WERI-Rb-1 (cell line): Measurements from ENCODE around the gene NTN5.

ENCODE experiments used
- DNase-seq: peaks from one replicate; pipeline ENCODE4 v3.0.0-alpha.2; 2020
- H3K27ac ChIP-seq: fragments of 250-450 bp; sonication (Bioruptor Pico); 2 replicates; pipeline ENCODE4 v1.5.1; 2020; ENCODE audit warnings: mild to moderate bottlenecking, moderate library complexity
- H3K27me3 ChIP-seq: fragments of 250-450 bp; sonication (Bioruptor Pico); 2 replicates; pipeline ENCODE4 v1.5.1; 2021; ENCODE audit warnings: mild to moderate bottlenecking, low read depth, moderate library complexity; ENCODE audit not compliant: insufficient read depth, severe bottlenecking
- H3K36me3 ChIP-seq: fragments of 250-450 bp; sonication (Bioruptor Pico); 2 replicates; pipeline ENCODE4 v1.5.1; 2020; ENCODE audit warnings: mild to moderate bottlenecking, moderate library complexity
- H3K4me3 ChIP-seq: 2 replicates; pipeline ENCODE4 v1.5.1; 2011; ENCODE audit warnings: low read depth, mild to moderate bottlenecking, control low read depth, low read length
- H3K9me3 ChIP-seq: fragments of 250-450 bp; sonication (Bioruptor Pico); 2 replicates; pipeline ENCODE4 v1.5.1; 2021; ENCODE audit warnings: mild to moderate bottlenecking, moderate library complexity; ENCODE audit not compliant: severe bottlenecking
- TF ChIP-seq, protein P1 (sequence below): IDR thresholded peaks from 2 replicates; pipeline ENCODE4 v1.5.1; 2011; ENCODE audit warnings: low read depth, mild to moderate bottlenecking, control low read depth, inconsistent platforms, low read length

NTN5 gene

DNA sequence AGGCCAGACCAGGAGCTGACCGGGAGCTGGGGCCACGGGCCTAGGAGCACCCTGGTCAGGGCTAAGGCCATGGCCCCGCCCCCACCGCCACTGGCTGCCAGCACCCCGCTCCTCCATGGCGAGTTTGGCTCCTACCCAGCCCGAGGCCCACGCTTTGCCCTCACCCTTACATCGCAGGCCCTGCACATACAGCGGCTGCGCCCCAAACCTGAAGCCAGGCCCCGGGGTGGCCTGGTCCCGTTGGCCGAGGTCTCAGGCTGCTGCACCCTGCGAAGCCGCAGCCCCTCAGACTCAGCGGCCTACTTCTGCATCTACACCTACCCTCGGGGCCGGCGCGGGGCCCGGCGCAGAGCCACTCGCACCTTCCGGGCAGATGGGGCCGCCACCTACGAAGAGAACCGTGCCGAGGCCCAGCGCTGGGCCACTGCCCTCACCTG is 46.9 kb downstream of the NTN5 start:
- Histone ChIP-seq H3K4me3 (no peak overlapping the region), H3K27ac (no peak overlapping the region), H3K9me3 (no peaks in the 10 kb centered on the region), H3K36me3 (peaks cover 29% of the 10 kb centered on the region), H3K27me3 (no peaks in the 10 kb centered on the region)
- DNase-seq = no peak
- TF ChIP-seq, protein P1, sequence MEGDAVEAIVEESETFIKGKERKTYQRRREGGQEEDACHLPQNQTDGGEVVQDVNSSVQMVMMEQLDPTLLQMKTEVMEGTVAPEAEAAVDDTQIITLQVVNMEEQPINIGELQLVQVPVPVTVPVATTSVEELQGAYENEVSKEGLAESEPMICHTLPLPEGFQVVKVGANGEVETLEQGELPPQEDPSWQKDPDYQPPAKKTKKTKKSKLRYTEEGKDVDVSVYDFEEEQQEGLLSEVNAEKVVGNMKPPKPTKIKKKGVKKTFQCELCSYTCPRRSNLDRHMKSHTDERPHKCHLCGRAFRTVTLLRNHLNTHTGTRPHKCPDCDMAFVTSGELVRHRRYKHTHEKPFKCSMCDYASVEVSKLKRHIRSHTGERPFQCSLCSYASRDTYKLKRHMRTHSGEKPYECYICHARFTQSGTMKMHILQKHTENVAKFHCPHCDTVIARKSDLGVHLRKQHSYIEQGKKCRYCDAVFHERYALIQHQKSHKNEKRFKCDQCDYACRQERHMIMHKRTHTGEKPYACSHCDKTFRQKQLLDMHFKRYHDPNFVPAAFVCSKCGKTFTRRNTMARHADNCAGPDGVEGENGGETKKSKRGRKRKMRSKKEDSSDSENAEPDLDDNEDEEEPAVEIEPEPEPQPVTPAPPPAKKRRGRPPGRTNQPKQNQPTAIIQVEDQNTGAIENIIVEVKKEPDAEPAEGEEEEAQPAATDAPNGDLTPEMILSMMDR = no peak

DNA sequence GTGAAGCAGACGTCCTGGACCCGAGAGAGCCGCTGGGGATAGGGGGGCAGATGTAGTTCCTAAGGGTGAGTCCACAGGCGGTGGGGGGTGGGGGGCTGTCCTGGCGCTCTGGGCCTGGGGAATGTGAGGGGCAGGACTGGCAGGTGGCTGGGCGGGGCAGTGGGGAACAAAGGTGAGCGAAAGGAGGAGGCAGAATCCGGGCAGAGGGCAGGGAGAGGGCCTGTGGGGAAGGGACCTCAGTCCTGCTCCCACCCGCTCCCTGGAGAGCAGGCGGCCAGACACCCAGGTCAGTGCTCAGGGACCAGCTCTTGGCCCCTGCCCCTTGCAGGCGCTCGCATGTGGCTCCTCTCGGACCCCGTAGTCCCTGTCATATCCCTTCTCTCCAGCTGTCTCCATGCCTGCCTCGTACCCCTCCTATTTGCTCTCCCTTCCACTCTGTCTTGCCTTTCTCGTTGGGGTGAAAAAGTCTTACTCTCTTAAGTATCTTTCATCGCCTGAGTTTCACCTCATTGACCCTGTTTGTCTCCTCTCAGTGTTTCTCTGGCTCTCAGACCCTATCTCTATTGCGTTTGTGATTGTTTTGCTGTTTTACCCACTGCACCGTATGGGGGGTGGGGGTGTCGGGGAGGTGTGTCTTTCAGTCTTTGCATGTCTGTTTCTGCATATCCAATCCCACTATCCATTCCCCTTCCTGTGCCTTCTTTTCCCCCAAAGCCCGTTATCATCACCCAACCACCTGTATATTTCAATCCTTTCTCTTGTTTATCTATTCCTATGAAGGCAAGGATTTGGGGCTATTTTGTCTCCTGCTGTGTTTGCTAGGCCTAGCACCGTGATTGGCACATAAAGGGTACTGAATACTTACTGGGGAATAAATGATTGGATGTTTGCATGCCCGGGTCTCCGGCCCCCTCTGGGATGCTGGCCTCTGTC is 47.8 kb downstream of the NTN5 start:
- H3K9me3 ChIP-seq = no peaks in the 10 kb centered on the region
- peak overlapping the region; percentile 56 for H3K4me3 ChIP-seq
- no peaks in the 10 kb centered on the region for H3K27me3 ChIP-seq
- peak overlapping the region; percentile 85 for H3K27ac ChIP-seq
- peak; percentile 58 for DNase-seq
- peaks cover 20% of the 10 kb centered on the region for H3K36me3 ChIP-seq
- TF ChIP-seq, protein P1 = no peak

DNA sequence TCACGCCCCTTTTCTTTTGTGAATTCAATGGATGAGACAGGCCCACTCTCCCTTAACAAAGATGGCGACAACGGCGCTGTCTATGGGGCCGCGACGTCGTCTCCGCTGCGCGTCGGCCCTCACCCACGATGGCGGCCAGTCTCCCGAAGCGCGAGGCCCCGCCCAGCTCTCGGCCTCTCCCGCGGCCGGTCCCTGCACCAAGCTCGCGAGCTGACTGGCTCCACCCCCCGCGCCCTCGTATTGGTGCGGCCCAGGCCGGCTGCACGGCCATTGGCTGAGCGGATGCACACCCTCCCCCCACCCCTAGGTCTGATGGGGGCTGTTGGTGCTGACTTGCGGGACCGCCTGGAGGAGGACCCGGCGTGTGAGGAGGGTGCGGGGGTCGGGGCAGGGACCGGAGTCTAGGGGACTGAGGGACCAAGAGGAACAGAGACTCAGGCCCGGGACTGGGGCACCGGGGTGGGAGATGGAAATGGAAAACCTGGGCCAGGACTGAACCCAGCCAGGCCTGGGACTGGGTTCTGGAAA is 48.7 kb downstream of the NTN5 start:
- H3K36me3 ChIP-seq = peaks cover 12% of the 10 kb centered on the region; the same call in 1 of the 2 replicates
- TF ChIP-seq, protein P1 = no peak
- peak overlapping the region; percentile 56 for H3K4me3 ChIP-seq
- peak; percentile 99 for DNase-seq
- H3K27ac ChIP-seq = peak overlapping the region; percentile 85
- H3K9me3 ChIP-seq = no peaks in the 10 kb centered on the region
- no peaks in the 10 kb centered on the region for H3K27me3 ChIP-seq

DNA sequence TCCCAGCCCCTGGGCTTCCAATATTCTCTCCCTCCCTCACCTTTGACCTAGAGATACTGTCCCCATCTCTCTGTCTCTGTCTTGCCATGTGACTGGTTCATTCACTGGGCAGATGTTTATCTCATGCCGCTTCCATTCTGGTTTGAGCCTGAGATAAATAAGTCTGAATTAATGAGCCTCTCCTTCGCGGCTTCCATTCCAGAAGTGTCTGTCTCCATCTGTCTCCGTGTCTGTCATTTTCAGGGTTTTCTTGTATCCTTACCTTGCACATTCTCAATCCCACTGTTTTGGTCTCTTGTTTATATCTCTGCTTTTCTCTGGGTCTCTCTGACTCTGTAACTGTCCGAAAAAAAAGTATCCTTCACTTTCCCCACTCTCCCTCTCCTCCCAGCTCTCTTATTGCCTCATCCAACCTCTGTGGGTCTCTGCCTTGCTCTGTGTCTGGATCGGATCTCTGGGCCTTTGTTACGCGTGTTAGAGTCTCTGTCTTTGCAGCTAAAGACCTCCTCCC is 49.2 kb downstream of the NTN5 start:
- Histone ChIP-seq H3K4me3 (peak overlapping the region; percentile 54), H3K27me3 (no peaks in the 10 kb centered on the region), H3K36me3 (peaks cover 12% of the 10 kb centered on the region), H3K27ac (peak overlapping the region; percentile 83), H3K9me3 (no peaks in the 10 kb centered on the region)
- TF ChIP-seq, protein P1 = no peak
- no peak for DNase-seq

DNA sequence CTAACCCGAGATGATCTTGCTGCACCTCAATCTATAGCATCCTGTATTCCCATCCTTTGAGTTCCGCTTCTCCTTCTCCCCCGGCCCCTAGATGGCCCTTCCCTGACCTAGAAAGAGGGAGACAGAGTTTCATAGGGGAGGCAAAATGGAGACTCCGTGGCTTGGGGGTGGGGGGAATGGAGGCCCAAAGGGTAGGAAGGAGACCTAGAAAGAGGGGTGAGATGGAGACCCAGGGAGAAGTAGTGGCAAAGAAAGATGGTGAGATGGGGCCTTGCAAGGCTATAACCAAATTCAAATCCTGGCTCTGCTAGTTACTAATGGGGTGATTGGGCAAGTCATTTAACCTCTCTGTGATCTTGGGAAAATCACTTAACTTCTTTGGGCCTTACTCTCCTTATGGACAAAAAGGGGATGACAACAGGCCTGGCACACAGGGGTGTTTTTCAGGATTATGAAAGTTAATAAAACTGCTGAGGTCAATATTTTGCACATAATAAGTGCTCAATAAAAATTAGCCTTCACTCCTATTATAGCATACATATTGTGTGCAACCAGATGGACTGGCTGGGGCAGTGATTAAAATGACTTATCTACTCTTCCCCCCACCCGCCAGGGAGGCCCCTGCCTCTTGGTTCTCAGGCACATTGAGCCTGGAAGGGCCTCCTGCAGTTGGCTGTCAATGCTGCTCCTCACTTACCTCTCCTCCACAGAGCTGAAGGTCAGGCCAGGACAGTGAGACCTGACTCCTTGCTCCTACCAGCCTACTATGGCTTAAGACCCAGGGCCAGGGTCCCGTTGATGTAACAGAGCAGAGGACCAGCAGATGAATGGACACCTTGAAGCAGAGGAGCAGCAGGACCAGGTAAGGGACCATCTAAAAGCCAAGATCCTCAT is 52.9 kb downstream of the NTN5 start:
- H3K36me3 ChIP-seq = peaks cover 39% of the 10 kb centered on the region
- DNase-seq = no peak
- peak overlapping the region; percentile 86 for H3K27ac ChIP-seq
- TF ChIP-seq, protein P1 = no peak
- H3K27me3 ChIP-seq = no peaks in the 10 kb centered on the region
- no peaks in the 10 kb centered on the region for H3K9me3 ChIP-seq
- peak overlapping the region; percentile 97 for H3K4me3 ChIP-seq
